GM21515 (cell line): ENCODE results near the gene RNF123.

Experiments used
- ATAC-seq: cut with Tn5 transposase; IDR thresholded peaks from one replicate; pipeline ENCODE4 v1.9.1; 2021; ENCODE audit not compliant: unreplicated experiment

The RNF123 gene

GRCh38 chr3:49657208-49657915 lies 32.0 kb upstream of the RNF123 start:
- ATAC-seq = no peak

- ATAC-seq = no peak
Measured at GRCh38 chr3:49658711-49659110, 30.6 kb upstream of the RNF123 start.

- ATAC-seq = no peak
Measured at GRCh38 chr3:49659756-49660155, 29.6 kb upstream of the RNF123 start.

- ATAC-seq = no peak
Measured at GRCh38 chr3:49661281-49661680, 28.1 kb upstream of the RNF123 start.

- ATAC-seq = no peak
Measured at GRCh38 chr3:49662021-49662420, 27.3 kb upstream of the RNF123 start.

- ATAC-seq = no peak
Measured at GRCh38 chr3:49662720-49663413, 26.5 kb upstream of the RNF123 start.

GRCh38 chr3:49663831-49664230 lies 25.5 kb upstream of the RNF123 start:
- no peak for ATAC-seq

- ATAC-seq = no peak
Measured at GRCh38 chr3:49664300-49664699, 25.1 kb upstream of the RNF123 start.

- no peak for ATAC-seq
Measured at GRCh38 chr3:49665822-49666519, 23.4 kb upstream of the RNF123 start.

GRCh38 chr3:49666592-49666991 lies 22.8 kb upstream of the RNF123 start:
- ATAC-seq = no peak

GRCh38 chr3:49667701-49668413 lies 21.5 kb upstream of the RNF123 start:
- no peak for ATAC-seq

GRCh38 chr3:49668414-49668797 lies 21.0 kb upstream of the RNF123 start:
- no peak for ATAC-seq

- no peak for ATAC-seq
Measured at GRCh38 chr3:49668861-49669260, 20.5 kb upstream of the RNF123 start.

GRCh38 chr3:49669352-49669751 lies 20.0 kb upstream of the RNF123 start:
- ATAC-seq = no peak

GRCh38 chr3:49670940-49671290 lies 18.4 kb upstream of the RNF123 start:
- no peak for ATAC-seq

GRCh38 chr3:49671291-49672288 lies 17.8 kb upstream of the RNF123 start:
- no peak for ATAC-seq

GRCh38 chr3:49673121-49673714 lies 16.1 kb upstream of the RNF123 start:
- no peak for ATAC-seq

- peak; percentile 72 for ATAC-seq
Measured at GRCh38 chr3:49673715-49674496, 15.5 kb upstream of the RNF123 start, which contains the start of gene APEH. TSS of gene APEH (plus strand) at chr3:49674351. CDS start at chr3:49674402, 51 bp downstream.

GRCh38 chr3:49674497-49674983 lies 14.8 kb upstream of the RNF123 start:
- ATAC-seq = peak; percentile 18
